ENCODE data around the gene STAC. TPM values are rescaled to one million over a fixed set of nuclear protein-coding genes. Genes with fewer than 3 reads are reported as not detected.

The STAC gene
- total RNA-seq, 1 donor from 2014 or later, result 0.18 TPM

DNA sequence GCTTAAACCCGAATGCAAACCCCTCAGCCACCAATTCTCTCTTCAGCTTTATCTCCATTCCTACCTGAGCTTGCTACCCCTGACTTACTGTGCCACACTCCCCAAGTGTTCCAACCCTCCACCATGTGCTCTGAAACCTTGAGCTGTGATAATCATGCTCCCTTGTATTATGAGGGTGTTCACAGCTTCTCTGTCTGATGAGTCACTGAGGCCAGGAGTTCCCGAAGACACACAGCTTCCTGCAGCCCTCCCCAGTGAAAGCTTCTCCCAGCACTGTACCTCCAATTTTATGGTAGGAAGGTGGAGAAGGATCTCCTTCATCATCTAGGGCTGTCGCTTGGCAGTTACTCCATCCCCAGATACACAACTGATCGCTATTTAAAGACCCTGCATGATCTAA lies 24.9 kb downstream of the STAC start:
- Mint-ChIP-seq H3K4me1 (ENCODE audit: unreplicated experiment) (no peaks in the 10 kb centered on the region), H3K36me3 (ENCODE audit: low read depth, unreplicated experiment) (no peaks in the 10 kb centered on the region), H3K4me3 (ENCODE audit: unreplicated experiment) (no peak overlapping the region), H3K9me3 (ENCODE audit: unreplicated experiment) (no peaks in the 10 kb centered on the region), H3K27ac (ENCODE audit: unreplicated experiment) (no peak overlapping the region), H3K27me3 (ENCODE audit: unreplicated experiment) (no peaks in the 10 kb centered on the region)
- DNase-seq (ENCODE audit: low spot score), result no peak
- TF ChIP-seq, protein P1, sequence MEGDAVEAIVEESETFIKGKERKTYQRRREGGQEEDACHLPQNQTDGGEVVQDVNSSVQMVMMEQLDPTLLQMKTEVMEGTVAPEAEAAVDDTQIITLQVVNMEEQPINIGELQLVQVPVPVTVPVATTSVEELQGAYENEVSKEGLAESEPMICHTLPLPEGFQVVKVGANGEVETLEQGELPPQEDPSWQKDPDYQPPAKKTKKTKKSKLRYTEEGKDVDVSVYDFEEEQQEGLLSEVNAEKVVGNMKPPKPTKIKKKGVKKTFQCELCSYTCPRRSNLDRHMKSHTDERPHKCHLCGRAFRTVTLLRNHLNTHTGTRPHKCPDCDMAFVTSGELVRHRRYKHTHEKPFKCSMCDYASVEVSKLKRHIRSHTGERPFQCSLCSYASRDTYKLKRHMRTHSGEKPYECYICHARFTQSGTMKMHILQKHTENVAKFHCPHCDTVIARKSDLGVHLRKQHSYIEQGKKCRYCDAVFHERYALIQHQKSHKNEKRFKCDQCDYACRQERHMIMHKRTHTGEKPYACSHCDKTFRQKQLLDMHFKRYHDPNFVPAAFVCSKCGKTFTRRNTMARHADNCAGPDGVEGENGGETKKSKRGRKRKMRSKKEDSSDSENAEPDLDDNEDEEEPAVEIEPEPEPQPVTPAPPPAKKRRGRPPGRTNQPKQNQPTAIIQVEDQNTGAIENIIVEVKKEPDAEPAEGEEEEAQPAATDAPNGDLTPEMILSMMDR (IDR thresholded peaks at IDR 0.05; ENCODE audit: unreplicated experiment), result no peak

DNA sequence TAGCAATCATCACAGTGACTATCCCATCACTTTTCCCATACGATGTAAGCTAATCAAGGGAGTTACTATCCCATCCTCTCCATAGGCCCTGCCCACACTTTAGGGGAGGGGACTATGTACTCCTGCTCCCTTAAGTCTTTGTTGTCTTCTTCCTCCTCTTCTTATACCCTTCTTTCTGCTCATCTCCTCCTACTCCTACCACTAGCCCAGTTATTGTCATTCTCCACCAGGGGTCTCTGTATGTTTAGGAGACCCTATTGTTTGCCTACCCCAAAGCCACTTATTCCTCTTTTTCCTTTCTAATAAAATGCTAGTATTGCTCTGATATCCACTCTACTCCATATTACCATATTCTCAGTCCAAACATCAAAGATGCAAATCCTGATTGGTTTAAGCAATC lies 27.8 kb downstream of the STAC start:
- TF ChIP-seq, protein P1 (IDR thresholded peaks at IDR 0.05; ENCODE audit: unreplicated experiment), result peak; percentile 49
- no peak for DNase-seq (ENCODE audit: low spot score)
- Mint-ChIP-seq H3K27me3 (ENCODE audit: unreplicated experiment) (no peaks in the 10 kb centered on the region), H3K9me3 (ENCODE audit: unreplicated experiment) (no peaks in the 10 kb centered on the region), H3K36me3 (ENCODE audit: low read depth, unreplicated experiment) (no peaks in the 10 kb centered on the region), H3K4me3 (ENCODE audit: unreplicated experiment) (no peak overlapping the region), H3K27ac (ENCODE audit: unreplicated experiment) (no peak overlapping the region), H3K4me1 (ENCODE audit: unreplicated experiment) (no peaks in the 10 kb centered on the region)

DNA sequence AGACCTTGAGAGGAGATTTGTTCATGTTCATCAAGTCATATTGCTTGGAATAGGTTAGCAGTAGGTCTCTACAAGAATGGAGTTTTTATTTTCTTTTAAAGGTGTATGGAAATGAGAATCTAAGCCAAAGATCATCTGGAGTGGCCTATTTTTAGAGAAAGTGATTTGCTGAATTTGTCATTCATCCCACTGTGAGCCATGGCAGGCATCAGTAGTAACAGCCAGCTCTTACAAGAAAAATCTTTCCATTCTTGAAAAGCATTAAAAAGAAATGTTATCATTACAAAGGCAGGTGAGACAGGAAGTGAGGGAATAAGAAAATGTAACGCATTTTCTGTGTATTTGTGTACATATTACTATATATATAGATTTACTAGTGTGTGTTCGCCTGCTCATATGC lies 29.6 kb downstream of the STAC start:
- Mint-ChIP-seq H3K27ac (ENCODE audit: unreplicated experiment) (no peak overlapping the region), H3K4me1 (ENCODE audit: unreplicated experiment) (no peaks in the 10 kb centered on the region), H3K4me3 (ENCODE audit: unreplicated experiment) (no peak overlapping the region), H3K36me3 (ENCODE audit: low read depth, unreplicated experiment) (no peaks in the 10 kb centered on the region), H3K9me3 (ENCODE audit: unreplicated experiment) (no peaks in the 10 kb centered on the region), H3K27me3 (ENCODE audit: unreplicated experiment) (no peaks in the 10 kb centered on the region)
- no peak for DNase-seq (ENCODE audit: low spot score)
- TF ChIP-seq, protein P1 (IDR thresholded peaks at IDR 0.05; ENCODE audit: unreplicated experiment), result no peak

DNA sequence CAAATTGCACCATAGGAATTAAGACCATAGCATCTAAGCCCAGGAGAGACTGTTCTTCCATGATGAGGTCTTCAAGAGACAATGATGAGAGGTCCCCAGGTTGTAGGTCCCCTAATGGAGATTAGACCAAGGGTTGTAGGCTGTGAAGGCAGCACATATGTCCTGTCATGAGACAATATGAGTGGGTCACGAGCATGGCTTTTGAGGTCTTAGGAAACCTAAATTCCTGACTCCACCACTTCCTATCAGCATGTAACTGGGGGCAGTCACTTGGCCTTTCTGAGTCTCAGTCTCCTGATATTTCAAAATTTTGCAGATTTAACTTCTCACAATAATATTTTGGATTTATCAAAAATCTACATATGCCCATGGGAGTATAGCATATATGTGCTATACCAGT lies 31.3 kb downstream of the STAC start:
- Mint-ChIP-seq H3K27ac (ENCODE audit: unreplicated experiment) (no peak overlapping the region), H3K4me3 (ENCODE audit: unreplicated experiment) (no peak overlapping the region), H3K4me1 (ENCODE audit: unreplicated experiment) (no peaks in the 10 kb centered on the region), H3K36me3 (ENCODE audit: low read depth, unreplicated experiment) (no peaks in the 10 kb centered on the region), H3K9me3 (ENCODE audit: unreplicated experiment) (no peaks in the 10 kb centered on the region), H3K27me3 (ENCODE audit: unreplicated experiment) (no peaks in the 10 kb centered on the region)
- DNase-seq (ENCODE audit: low spot score), result no peak
- TF ChIP-seq, protein P1 (IDR thresholded peaks at IDR 0.05; ENCODE audit: unreplicated experiment), result no peak

DNA sequence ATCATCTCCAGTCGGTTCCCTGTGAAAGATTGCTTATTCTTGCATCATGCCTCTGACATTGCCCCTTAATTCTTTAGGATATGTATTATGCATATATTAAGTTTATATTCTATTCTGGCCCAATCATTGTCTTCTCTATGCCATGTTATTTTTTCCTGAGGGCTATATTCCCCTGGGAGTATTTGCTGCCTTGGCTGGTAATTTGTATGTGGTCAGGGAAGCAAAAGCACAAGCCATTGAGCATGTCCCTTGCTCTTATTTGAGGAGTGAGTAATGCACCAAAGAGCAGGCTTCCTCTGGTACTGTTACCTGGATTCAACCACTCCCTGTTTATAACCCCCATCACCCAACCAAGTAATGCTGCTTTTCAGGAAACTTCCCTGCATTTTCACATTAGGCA lies 36.3 kb downstream of the STAC start:
- Mint-ChIP-seq H3K9me3 (ENCODE audit: unreplicated experiment) (no peaks in the 10 kb centered on the region), H3K27ac (ENCODE audit: unreplicated experiment) (no peak overlapping the region), H3K27me3 (ENCODE audit: unreplicated experiment) (no peaks in the 10 kb centered on the region), H3K36me3 (ENCODE audit: low read depth, unreplicated experiment) (no peaks in the 10 kb centered on the region), H3K4me1 (ENCODE audit: unreplicated experiment) (no peaks in the 10 kb centered on the region), H3K4me3 (ENCODE audit: unreplicated experiment) (no peak overlapping the region)
- TF ChIP-seq, protein P1 (IDR thresholded peaks at IDR 0.05; ENCODE audit: unreplicated experiment), result no peak
- no peak for DNase-seq (ENCODE audit: low spot score)

Measured in endothelial cell (in vitro differentiated cells).